ENCODE data around the gene SHROOM1. TPM values are rescaled to one million over a fixed set of nuclear protein-coding genes. Genes with fewer than 3 reads are reported as not detected.

The SHROOM1 gene
- total and polyA plus RNA-seq, 9 of the 15 experiments (the other 6 are each of a cell fraction or from before 2014, with no cell fraction given) = 0.44 to 26.5 (median 11.9) TPM

DNA sequence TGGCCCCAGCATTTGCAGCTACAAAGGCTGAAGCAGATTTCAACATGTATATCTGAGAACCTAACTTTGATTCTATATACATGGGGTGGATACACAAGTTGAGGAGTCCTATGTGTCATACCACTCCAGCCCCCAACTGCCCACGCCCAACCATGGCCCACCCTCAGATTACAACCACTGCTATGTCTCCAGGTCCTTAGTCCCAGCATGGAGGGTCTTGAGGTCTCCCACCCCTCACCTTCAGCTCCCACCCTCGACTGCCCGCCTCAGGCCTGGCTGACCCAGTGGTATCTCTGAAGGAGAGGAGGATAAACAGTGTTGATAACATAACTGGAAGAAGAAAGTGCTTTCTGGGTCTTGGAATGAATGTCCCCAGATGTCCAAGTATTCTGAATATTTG lies 9.1 kb downstream of the SHROOM1 start:
- Histone ChIP-seq H3K4me3 (no peak overlapping the region), H3K36me3 (ENCODE audit: control insufficient read depth, insufficient read depth, low read length) (peaks cover 32% of the 10 kb centered on the region; the same call in 2 of the 3 replicates), H3K4me2 (ENCODE audit: insufficient read depth, low read length) (no peak overlapping the region), H3K9ac (ENCODE audit: insufficient read depth in 1 of 2, low read depth in 2 of 2, low read length in 2 of 2) (no peak overlapping the region), H3K9me3 (replicated peaks; ENCODE audit: control insufficient read depth, insufficient read depth, low read depth, low read length) (no peaks in the 10 kb centered on the region), H3K9me1 (ENCODE audit: control insufficient read depth, insufficient read depth, low read length) (no peaks in the 10 kb centered on the region), H3K27me3 (ENCODE audit: control insufficient read depth in 2 of 2, insufficient read depth in 2 of 2, low read length in 2 of 2) (no peaks in the 10 kb centered on the region), H2AFZ (ENCODE audit: low read depth, low read length) (no peak overlapping the region), H3K79me2 (ENCODE audit: control insufficient read depth, insufficient read depth, low read length) (no peaks in the 10 kb centered on the region), H3K27ac (ENCODE audit: extremely low read depth, low read depth, low read length) (no peak overlapping the region), H3K4me1 (replicated peaks in 1 of 2; ENCODE audit: control insufficient read depth in 2 of 2, insufficient read depth in 2 of 2, low read length in 2 of 2) (peaks cover 2 to 21% of the 10 kb centered on the region in 2 experiments; a peak in 3 of 5 replicates), H4K20me1 (replicated peaks; ENCODE audit: control insufficient read depth, insufficient read depth, low read length) (no peaks in the 10 kb centered on the region)
- CTCF ChIA-PET (ENCODE audit: low intra/inter-chr PET ratio) = interaction anchor here (1.6 to 2.4 kb wide), 2 partner anchors 66 to 160 kb away, joined by 5 to 19 read pairs; no protein-coding TSS in a partner anchor
- WGBS (ENCODE audit: insufficient coverage, low coverage, missing lambda C conversion rate) = 60% methylated on average over 3 of the region's 3 CpGs
- in situ Hi-C loops (cut with MboI) = no loop called here
- DNase-seq (ENCODE audit: extremely low read depth in 1 of 4, low spot score in 3 of 4) (no peak), FAIRE-seq (no peak), ATAC-seq (no peak)
- POLR2A ChIA-PET = interaction anchor here (0.6 to 2.6 kb wide), 7 partner anchors 8 to 66 kb away, joined by 3 to 17 read pairs (median 4); partner anchors contain the start of gene SHROOM1
- no TSS peak for BruUV-seq (replicated peaks)
- intact Hi-C loops (cut with micrococcal nuclease) = loop anchor here (2.0 to 5.0 kb wide), 3 partner anchors 43 to 229 kb away; no protein-coding TSS in a partner anchor
- TF ChIP-seq, protein P1, sequence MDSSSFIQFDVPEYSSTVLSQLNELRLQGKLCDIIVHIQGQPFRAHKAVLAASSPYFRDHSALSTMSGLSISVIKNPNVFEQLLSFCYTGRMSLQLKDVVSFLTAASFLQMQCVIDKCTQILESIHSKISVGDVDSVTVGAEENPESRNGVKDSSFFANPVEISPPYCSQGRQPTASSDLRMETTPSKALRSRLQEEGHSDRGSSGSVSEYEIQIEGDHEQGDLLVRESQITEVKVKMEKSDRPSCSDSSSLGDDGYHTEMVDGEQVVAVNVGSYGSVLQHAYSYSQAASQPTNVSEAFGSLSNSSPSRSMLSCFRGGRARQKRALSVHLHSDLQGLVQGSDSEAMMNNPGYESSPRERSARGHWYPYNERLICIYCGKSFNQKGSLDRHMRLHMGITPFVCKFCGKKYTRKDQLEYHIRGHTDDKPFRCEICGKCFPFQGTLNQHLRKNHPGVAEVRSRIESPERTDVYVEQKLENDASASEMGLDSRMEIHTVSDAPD (CRISPR knock-in tag; IDR thresholded peaks at IDR 0.05) = no peak
- TF ChIP-seq PHB2 (IDR thresholded peaks at IDR 0.05; ENCODE audit: low read depth) (no peak), PHF20 (IDR thresholded peaks at IDR 0.05; ENCODE audit: partially characterized antibody) (no peak), CSDE1 (IDR thresholded peaks at IDR 0.05) (no peak), HNRNPH1 (optimal IDR thresholded peaks at IDR 0.05; ENCODE audit: low read depth, low read length) (no peak), HEY1 (CRISPR knock-in tag; IDR thresholded peaks at IDR 0.05; ENCODE audit: borderline replicate concordance) (no peak), PHTF2 (CRISPR knock-in tag; IDR thresholded peaks at IDR 0.05) (no peak), ZNF778 (CRISPR knock-in tag; IDR thresholded peaks at IDR 0.05) (no peak), ZNF232 (CRISPR knock-in tag; IDR thresholded peaks at IDR 0.05) (no peak), ZNF561 (CRISPR knock-in tag; conservative IDR thresholded peaks at IDR 0.05) (no peak), POLR2G (IDR thresholded peaks at IDR 0.05; ENCODE audit: low read depth, low read length) (no peak), ETV5 (CRISPR knock-in tag; IDR thresholded peaks at IDR 0.05; ENCODE audit: low read depth) (no peak), ZNF408 (CRISPR knock-in tag; IDR thresholded peaks at IDR 0.05; ENCODE audit: low read depth) (no peak), CTBP1 (IDR thresholded peaks at IDR 0.05; ENCODE audit: borderline replicate concordance) (no peak), ZNF79 (CRISPR knock-in tag; IDR thresholded peaks at IDR 0.05; ENCODE audit: low read depth) (no peak)
- TF ChIP-seq, protein P2, sequence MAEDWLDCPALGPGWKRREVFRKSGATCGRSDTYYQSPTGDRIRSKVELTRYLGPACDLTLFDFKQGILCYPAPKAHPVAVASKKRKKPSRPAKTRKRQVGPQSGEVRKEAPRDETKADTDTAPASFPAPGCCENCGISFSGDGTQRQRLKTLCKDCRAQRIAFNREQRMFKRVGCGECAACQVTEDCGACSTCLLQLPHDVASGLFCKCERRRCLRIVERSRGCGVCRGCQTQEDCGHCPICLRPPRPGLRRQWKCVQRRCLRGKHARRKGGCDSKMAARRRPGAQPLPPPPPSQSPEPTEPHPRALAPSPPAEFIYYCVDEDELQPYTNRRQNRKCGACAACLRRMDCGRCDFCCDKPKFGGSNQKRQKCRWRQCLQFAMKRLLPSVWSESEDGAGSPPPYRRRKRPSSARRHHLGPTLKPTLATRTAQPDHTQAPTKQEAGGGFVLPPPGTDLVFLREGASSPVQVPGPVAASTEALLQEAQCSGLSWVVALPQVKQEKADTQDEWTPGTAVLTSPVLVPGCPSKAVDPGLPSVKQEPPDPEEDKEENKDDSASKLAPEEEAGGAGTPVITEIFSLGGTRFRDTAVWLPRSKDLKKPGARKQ (CRISPR knock-in tag; IDR thresholded peaks at IDR 0.05) = no peak
- TF ChIP-seq, protein P3, sequence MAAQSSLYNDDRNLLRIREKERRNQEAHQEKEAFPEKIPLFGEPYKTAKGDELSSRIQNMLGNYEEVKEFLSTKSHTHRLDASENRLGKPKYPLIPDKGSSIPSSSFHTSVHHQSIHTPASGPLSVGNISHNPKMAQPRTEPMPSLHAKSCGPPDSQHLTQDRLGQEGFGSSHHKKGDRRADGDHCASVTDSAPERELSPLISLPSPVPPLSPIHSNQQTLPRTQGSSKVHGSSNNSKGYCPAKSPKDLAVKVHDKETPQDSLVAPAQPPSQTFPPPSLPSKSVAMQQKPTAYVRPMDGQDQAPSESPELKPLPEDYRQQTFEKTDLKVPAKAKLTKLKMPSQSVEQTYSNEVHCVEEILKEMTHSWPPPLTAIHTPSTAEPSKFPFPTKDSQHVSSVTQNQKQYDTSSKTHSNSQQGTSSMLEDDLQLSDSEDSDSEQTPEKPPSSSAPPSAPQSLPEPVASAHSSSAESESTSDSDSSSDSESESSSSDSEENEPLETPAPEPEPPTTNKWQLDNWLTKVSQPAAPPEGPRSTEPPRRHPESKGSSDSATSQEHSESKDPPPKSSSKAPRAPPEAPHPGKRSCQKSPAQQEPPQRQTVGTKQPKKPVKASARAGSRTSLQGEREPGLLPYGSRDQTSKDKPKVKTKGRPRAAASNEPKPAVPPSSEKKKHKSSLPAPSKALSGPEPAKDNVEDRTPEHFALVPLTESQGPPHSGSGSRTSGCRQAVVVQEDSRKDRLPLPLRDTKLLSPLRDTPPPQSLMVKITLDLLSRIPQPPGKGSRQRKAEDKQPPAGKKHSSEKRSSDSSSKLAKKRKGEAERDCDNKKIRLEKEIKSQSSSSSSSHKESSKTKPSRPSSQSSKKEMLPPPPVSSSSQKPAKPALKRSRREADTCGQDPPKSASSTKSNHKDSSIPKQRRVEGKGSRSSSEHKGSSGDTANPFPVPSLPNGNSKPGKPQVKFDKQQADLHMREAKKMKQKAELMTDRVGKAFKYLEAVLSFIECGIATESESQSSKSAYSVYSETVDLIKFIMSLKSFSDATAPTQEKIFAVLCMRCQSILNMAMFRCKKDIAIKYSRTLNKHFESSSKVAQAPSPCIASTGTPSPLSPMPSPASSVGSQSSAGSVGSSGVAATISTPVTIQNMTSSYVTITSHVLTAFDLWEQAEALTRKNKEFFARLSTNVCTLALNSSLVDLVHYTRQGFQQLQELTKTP (IDR thresholded peaks at IDR 0.05; ENCODE audit: low read depth in 1 of 2, partially characterized antibody in 2 of 2) = no peak

Data from K562 (cell line).